Trophoblast cell (in vitro differentiated cells and primary cell): ENCODE measurements around the gene FANCC.

Source experiments
- DNase-seq, 2 donors: peaks; one replicate each; pipeline ENCODE4 v3.0.0-alpha.2; 2016
- H2AFZ ChIP-seq: 2 replicates; pipeline ENCODE4 v1.6.1; 2013; ENCODE audit warnings: low read length, moderate library complexity, mild to moderate bottlenecking; ENCODE audit not compliant: insufficient read depth, poor library complexity
- H2AK5ac ChIP-seq: 2 replicates; pipeline ENCODE4 v1.6.1; 2013; ENCODE audit warnings: mild to moderate bottlenecking, low read length
- H2BK120ac ChIP-seq: 2 replicates; pipeline ENCODE4 v1.6.1; 2013; ENCODE audit warnings: low read length, mild to moderate bottlenecking, moderate library complexity; ENCODE audit not compliant: insufficient read depth, poor library complexity
- H2BK12ac ChIP-seq: 2 replicates; pipeline ENCODE4 v1.6.1; 2013; ENCODE audit warnings: mild to moderate bottlenecking, low read length, moderate library complexity
- H2BK5ac ChIP-seq: 2 replicates; pipeline ENCODE4 v1.6.1; 2013; ENCODE audit warnings: low read length, low read depth, moderate library complexity, mild to moderate bottlenecking; ENCODE audit not compliant: poor library complexity
- H3K14ac ChIP-seq: 2 replicates; pipeline ENCODE4 v1.6.1; 2013; ENCODE audit warnings: mild to moderate bottlenecking, low read length
- H3K18ac ChIP-seq: 2 replicates; pipeline ENCODE4 v1.6.1; 2013; ENCODE audit warnings: mild to moderate bottlenecking, low read length
- H3K23ac ChIP-seq: 2 replicates; pipeline ENCODE4 v1.6.1; 2013; ENCODE audit warnings: low read length
- H3K27ac ChIP-seq: 2 replicates; pipeline ENCODE4 v1.5.1; 2013; ENCODE audit warnings: low read depth, mild to moderate bottlenecking, inconsistent platforms, low read length, moderate library complexity
- H3K27me3 ChIP-seq: 2 replicates; pipeline ENCODE4 v1.6.1; 2013; ENCODE audit warnings: inconsistent platforms, mild to moderate bottlenecking, low read length, moderate library complexity; ENCODE audit not compliant: insufficient read depth
- H3K36me3 ChIP-seq, 2 experiments: 1 replicate in 1 of 2; 2 replicates in 1 of 2; pipeline ENCODE4 v1.6.1; 2013; ENCODE audit warnings: low read length in 2 of 2, mild to moderate bottlenecking in 2 of 2, moderate library complexity in 1 of 2; ENCODE audit not compliant: insufficient read depth in 2 of 2, control insufficient read depth in 1 of 2
- H3K4ac ChIP-seq: 2 replicates; pipeline ENCODE4 v1.6.1; 2013; ENCODE audit warnings: low read depth, mild to moderate bottlenecking, low read length, moderate library complexity
- H3K4me1 ChIP-seq, 2 experiments: 1 replicate in 1 of 2; 2 replicates in 1 of 2; pipeline ENCODE4 v1.6.1; 2013; ENCODE audit warnings: low read length in 2 of 2, mild to moderate bottlenecking in 2 of 2, moderate library complexity in 1 of 2; ENCODE audit not compliant: insufficient read depth in 2 of 2, control insufficient read depth in 1 of 2
- H3K4me2 ChIP-seq: 2 replicates; pipeline ENCODE4 v1.6.1; 2013; ENCODE audit warnings: inconsistent platforms, mild to moderate bottlenecking, low read length, moderate library complexity
- H3K4me3 ChIP-seq: 2 replicates; pipeline ENCODE4 v1.5.1; 2013; ENCODE audit warnings: mild to moderate bottlenecking, low read depth, low read length, inconsistent platforms
- H3K79me1 ChIP-seq: one replicate; pipeline ENCODE4 v1.6.1; 2013; ENCODE audit warnings: low read length
- H3K79me2 ChIP-seq: 2 replicates; pipeline ENCODE4 v1.6.1; 2013; ENCODE audit warnings: low read length, mild to moderate bottlenecking; ENCODE audit not compliant: control insufficient read depth, insufficient read depth, poor library complexity
- H3K9ac ChIP-seq: 2 replicates; pipeline ENCODE4 v1.6.1; 2013; ENCODE audit warnings: mild to moderate bottlenecking, low read length
- H3K9me3 ChIP-seq: 2 replicates; pipeline ENCODE4 v1.6.1; 2013; ENCODE audit warnings: low read depth, mild to moderate bottlenecking, control low read depth, inconsistent platforms, low read length; ENCODE audit not compliant: insufficient read depth
- H4K12ac ChIP-seq: 2 replicates; pipeline ENCODE4 v1.6.1; 2013; ENCODE audit warnings: low read depth, mild to moderate bottlenecking, low read length, moderate library complexity
- H4K8ac ChIP-seq: 2 replicates; pipeline ENCODE4 v1.6.1; 2013; ENCODE audit warnings: low read depth, mild to moderate bottlenecking, low read length, moderate library complexity
- H4K91ac ChIP-seq: one replicate; pipeline ENCODE4 v1.6.1; 2013; ENCODE audit warnings: low read depth, mild to moderate bottlenecking, low read length, moderate library complexity
- WGBS: extraction: QIAGEN DNeasy Blood & Tissue Kit; methylation state at CpG from one replicate; pipeline ENCODE4 v1.1.7; 2013; ENCODE audit warnings: missing lambda C conversion rate; ENCODE audit not compliant: insufficient read length, insufficient coverage; ENCODE audit errors: extremely low coverage; 5-methylcytosine and 5-hydroxymethylcytosine counted together

FANCC gene

GRCh38 chr9:95192631-95193030 is 124.9 kb downstream of the FANCC start:
- Histone ChIP-seq H4K12ac (no peak overlapping the region), H3K79me1 (no peaks in the 10 kb centered on the region), H3K79me2 (no peaks in the 10 kb centered on the region), H3K4me2 (no peak overlapping the region), H2BK120ac (no peak overlapping the region), H3K4me3 (no peak overlapping the region), H2BK5ac (no peak overlapping the region), H3K14ac (no peak overlapping the region), H3K27ac (no peak overlapping the region), H2BK12ac (no peak overlapping the region), H2AFZ (no peak overlapping the region), H3K23ac (no peak overlapping the region), H4K8ac (no peak overlapping the region), H3K4me1 (peaks cover 0 to 4% of the 10 kb centered on the region in 2 experiments), H3K27me3 (no peaks in the 10 kb centered on the region), H3K9me3 (no peaks in the 10 kb centered on the region), H3K18ac (no peak overlapping the region), H2AK5ac (no peak overlapping the region), H3K9ac (no peak overlapping the region), H3K36me3 (no peaks in the 10 kb centered on the region), H3K4ac (no peak overlapping the region), H4K91ac (no peak overlapping the region)
- WGBS = no CpG with 5 or more reads among the region's 1 CpG
- no peak for DNase-seq

- H2AK5ac ChIP-seq = no peak overlapping the region
- H4K8ac ChIP-seq = no peak overlapping the region
- no peak overlapping the region for H3K4ac ChIP-seq
- H2BK12ac ChIP-seq = no peak overlapping the region
- no peaks in the 10 kb centered on the region for H3K79me2 ChIP-seq
- H2AFZ ChIP-seq = no peak overlapping the region
- no peak overlapping the region for H3K9ac ChIP-seq
- no peak for DNase-seq
- no peaks in the 10 kb centered on the region for H3K79me1 ChIP-seq
- no peak overlapping the region for H4K12ac ChIP-seq
- H3K4me1 ChIP-seq = peaks cover 0 to 4% of the 10 kb centered on the region in 2 experiments
- no peak overlapping the region for H3K23ac ChIP-seq
- no peaks in the 10 kb centered on the region for H3K36me3 ChIP-seq
- no peak overlapping the region for H3K18ac ChIP-seq
- no peak overlapping the region for H3K4me2 ChIP-seq
- no peak overlapping the region for H3K4me3 ChIP-seq
- no peak overlapping the region for H4K91ac ChIP-seq
- H3K14ac ChIP-seq = no peak overlapping the region
- no peaks in the 10 kb centered on the region for H3K27me3 ChIP-seq
- H2BK5ac ChIP-seq = no peak overlapping the region
- no CpG with 5 or more reads among the region's 4 CpGs for WGBS
- H3K9me3 ChIP-seq = no peaks in the 10 kb centered on the region
- H2BK120ac ChIP-seq = no peak overlapping the region
- no peak overlapping the region for H3K27ac ChIP-seq
Measured at GRCh38 chr9:95190413-95190812, 127.1 kb downstream of the FANCC start.

- no peaks in the 10 kb centered on the region for H3K27me3 ChIP-seq
- no peak overlapping the region for H2BK12ac ChIP-seq
- no peaks in the 10 kb centered on the region for H3K36me3 ChIP-seq
- H3K4me2 ChIP-seq = no peak overlapping the region
- no peak overlapping the region for H2AK5ac ChIP-seq
- no peak overlapping the region for H4K91ac ChIP-seq
- no peak overlapping the region for H2BK5ac ChIP-seq
- no peak overlapping the region for H3K4ac ChIP-seq
- no peak overlapping the region for H4K12ac ChIP-seq
- H3K14ac ChIP-seq = no peak overlapping the region
- no peak overlapping the region for H4K8ac ChIP-seq
- H3K4me3 ChIP-seq = no peak overlapping the region
- no peak overlapping the region for H3K9ac ChIP-seq
- no peaks in the 10 kb centered on the region for H3K9me3 ChIP-seq
- peaks cover 0 to 4% of the 10 kb centered on the region in 2 experiments for H3K4me1 ChIP-seq
- no peak for DNase-seq
- no peak overlapping the region for H2AFZ ChIP-seq
- H3K27ac ChIP-seq = no peak overlapping the region
- no peak overlapping the region for H3K23ac ChIP-seq
- no peak overlapping the region for H2BK120ac ChIP-seq
- no peaks in the 10 kb centered on the region for H3K79me2 ChIP-seq
- H3K18ac ChIP-seq = no peak overlapping the region
- no CpG with 5 or more reads among the region's 7 CpGs for WGBS
- no peaks in the 10 kb centered on the region for H3K79me1 ChIP-seq
Measured at GRCh38 chr9:95189251-95190098, 128.0 kb downstream of the FANCC start.

- peaks cover 0 to 4% of the 10 kb centered on the region in 2 experiments for H3K4me1 ChIP-seq
- H3K9ac ChIP-seq = no peak overlapping the region
- H2BK5ac ChIP-seq = no peak overlapping the region
- H3K23ac ChIP-seq = no peak overlapping the region
- H2AFZ ChIP-seq = no peak overlapping the region
- no peaks in the 10 kb centered on the region for H3K79me2 ChIP-seq
- no peaks in the 10 kb centered on the region for H3K79me1 ChIP-seq
- H3K27ac ChIP-seq = no peak overlapping the region
- no peak overlapping the region for H3K4me2 ChIP-seq
- H3K9me3 ChIP-seq = no peaks in the 10 kb centered on the region
- no peak overlapping the region for H3K4ac ChIP-seq
- no peak overlapping the region for H3K14ac ChIP-seq
- no peak overlapping the region for H2BK120ac ChIP-seq
- no peak overlapping the region for H3K18ac ChIP-seq
- H3K36me3 ChIP-seq = no peaks in the 10 kb centered on the region
- WGBS = no CpG with 5 or more reads among the region's 4 CpGs
- no peak overlapping the region for H4K91ac ChIP-seq
- no peak overlapping the region for H3K4me3 ChIP-seq
- no peak overlapping the region for H4K8ac ChIP-seq
- DNase-seq = no peak
- H4K12ac ChIP-seq = no peak overlapping the region
- no peak overlapping the region for H2AK5ac ChIP-seq
- no peaks in the 10 kb centered on the region for H3K27me3 ChIP-seq
- H2BK12ac ChIP-seq = no peak overlapping the region
Measured at GRCh38 chr9:95188459-95188858, 129.1 kb downstream of the FANCC start.
